HPDE6-E6E7 (cell line): ENCODE data around the gene PBRM1.
"Not testable (repeated sequence)": the region's sequence is repeated elsewhere in the genome, so short reads cannot be mapped to it uniquely, and the experiment has no call there.

ENCODE experiments used
- DNase-seq: peaks from one replicate; pipeline ENCODE4 v3.0.0; 2011; ENCODE audit warnings: missing footprints; ENCODE audit errors: extremely low spot score

Gene PBRM1

GRCh38 chr3:52685709-52686691 is at the start of gene PBRM1, which contains the start of gene GNL3:
Gene PBRM1 (minus strand): TSS chr3:52685913.
Gene GNL3 (plus strand): TSS chr3:52686032. CDS start chr3:52686093, 61 bp downstream.
- no peak for DNase-seq

- DNase-seq, result no peak
Observed at GRCh38 chr3:52733256-52733891, 47.7 kb upstream of the PBRM1 start.

DNA sequence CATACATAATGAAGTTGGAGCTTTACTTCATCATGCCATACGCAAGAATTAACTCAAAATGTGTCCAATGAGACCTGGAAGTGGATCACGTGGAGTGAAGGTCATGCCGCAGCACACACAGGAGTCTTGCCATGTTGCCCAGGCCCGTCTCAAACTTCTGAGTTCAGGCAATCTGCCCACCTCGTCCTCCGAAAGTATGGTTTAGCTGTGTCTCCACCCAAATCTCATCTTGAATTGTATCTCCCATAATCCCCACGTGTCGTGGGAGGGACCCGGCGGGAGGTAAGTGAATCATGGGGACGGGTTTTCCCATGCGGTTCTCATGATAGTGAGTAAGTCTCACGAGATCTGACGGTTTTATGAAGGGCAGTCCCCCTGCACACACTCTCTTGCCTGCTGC is 45.9 kb upstream of the PBRM1 start:
- DNase-seq, result no peak

- no peak for DNase-seq
Observed at GRCh38 chr3:52730681-52731080, 45.0 kb upstream of the PBRM1 start.

- DNase-seq, result not testable (repeated sequence)
Observed at GRCh38 chr3:52728753-52729152, 43.0 kb upstream of the PBRM1 start.

DNA sequence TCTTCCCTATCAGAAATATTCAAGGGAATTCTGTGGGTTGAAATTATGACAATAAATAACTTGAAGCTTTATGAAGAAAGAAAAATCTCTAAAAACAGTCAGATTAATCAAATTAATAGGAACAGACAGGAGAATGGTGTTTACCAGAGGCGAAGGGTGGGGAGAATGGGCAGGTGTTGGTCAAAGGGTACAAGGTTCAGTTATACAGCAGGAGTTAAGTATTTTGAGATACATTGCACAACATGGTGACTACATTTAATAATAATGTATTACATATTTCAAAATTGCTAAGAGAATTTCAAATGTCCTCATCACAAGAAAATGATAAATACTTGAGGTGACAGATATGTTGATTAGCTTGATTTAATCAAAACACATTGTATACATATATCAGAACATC is 38.8 kb upstream of the PBRM1 start:
- DNase-seq, result no peak

GRCh38 chr3:52723935-52724334 is 38.2 kb upstream of the PBRM1 start:
- DNase-seq, result no peak

DNA sequence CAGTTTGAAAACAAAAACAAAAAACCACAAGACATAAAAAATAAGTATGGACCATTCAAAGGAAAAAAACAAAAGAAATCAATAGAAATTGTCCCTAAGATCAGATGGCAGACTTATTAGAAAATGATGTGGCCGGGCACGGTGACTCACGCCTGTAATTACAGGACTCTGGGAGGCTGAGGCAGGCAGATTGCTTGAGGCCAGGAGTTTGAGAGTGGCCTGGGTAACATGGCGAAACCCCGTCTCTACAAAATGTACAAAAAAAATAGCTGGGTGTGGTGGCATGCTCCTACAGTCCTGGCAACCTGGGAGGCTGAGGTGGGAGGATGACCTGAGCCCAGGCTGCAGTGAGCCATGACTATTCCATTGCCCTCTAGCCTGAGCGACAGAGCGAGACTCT is 36.8 kb upstream of the PBRM1 start:
- DNase-seq, result no peak

GRCh38 chr3:52721730-52722008 is 36.0 kb upstream of the PBRM1 start:
- DNase-seq, result no peak

DNA sequence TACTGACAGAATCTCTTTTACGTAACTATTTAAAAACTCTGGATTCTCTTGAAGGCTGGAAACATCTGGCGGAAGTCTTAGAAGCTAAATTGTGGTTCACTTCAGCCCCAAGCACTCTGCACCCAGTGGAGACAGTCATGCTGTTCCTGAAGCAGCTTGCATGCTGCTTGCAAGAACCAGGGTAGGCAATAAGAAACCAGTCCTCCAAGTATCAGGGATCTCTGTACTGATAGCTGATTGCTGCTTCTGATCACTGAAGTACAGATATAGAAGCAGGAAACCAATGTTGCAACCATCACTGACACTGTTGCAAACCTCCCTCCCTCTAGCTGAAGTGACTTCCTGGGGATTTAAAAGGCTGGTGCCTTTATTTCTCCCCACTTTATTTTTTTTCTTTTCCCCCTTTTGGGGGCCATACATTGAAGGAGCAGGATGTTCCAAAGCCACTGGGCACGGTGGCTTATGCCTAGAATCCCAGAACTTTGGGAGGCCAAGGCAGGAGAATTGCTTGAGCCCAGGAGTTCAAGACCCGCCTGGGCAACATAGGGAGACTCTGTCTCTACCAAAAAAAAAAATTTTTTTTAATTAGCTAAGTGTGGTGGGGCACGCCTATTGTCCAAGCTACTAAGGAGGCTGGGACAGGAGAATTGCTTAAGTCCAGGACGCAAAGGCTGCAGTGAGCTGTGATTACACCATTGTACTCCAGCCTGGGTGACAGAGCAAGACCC is 35.5 kb upstream of the PBRM1 start:
- DNase-seq, result no peak

- DNase-seq, result no peak
Observed at GRCh38 chr3:52719618-52720017, 33.9 kb upstream of the PBRM1 start.

- DNase-seq, result no peak
Observed at GRCh38 chr3:52715714-52716305, 30.1 kb upstream of the PBRM1 start.

GRCh38 chr3:52714335-52715302 is 28.9 kb upstream of the PBRM1 start:
- DNase-seq, result no peak

GRCh38 chr3:52712291-52713212 is 26.8 kb upstream of the PBRM1 start:
- no peak for DNase-seq

DNA sequence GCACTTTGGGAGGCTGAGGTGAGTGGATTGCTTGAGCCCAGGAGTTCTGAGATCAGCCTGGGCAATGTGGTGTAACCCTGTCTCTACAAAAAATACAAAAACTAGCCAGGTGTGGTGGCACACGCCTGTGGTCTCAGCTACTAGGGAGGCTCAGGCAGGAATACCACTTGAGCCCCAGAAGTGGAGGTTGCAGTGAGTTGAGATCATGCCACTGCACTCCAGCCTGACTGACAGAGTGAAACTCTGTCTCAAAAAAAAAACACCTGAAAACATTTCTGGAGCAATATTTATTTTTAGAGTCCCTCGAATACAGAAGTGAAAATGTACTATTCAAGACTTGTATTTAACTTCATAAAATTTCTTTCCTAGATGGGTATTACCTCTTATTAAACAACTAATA is 24.8 kb upstream of the PBRM1 start:
- no peak for DNase-seq

DNA sequence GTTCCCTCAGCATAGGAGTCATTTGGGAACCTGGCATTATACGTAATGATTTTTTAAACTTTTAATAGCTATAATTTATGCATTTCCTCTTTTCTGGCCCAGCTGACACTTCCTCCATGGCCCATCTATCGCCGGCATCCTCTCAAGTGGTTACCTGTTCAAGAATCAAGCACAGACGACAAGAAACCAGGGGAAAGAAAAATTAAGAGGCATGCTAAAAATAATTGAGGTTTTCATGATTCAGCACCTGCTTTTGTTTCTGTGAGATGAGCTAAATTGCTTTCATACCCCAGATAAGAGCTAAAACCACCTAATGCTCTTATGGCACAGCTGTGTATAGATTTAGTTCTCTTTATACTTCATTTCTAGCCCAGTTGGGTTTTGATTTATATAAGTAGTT is 21.9 kb upstream of the PBRM1 start:
- DNase-seq, result no peak

DNA sequence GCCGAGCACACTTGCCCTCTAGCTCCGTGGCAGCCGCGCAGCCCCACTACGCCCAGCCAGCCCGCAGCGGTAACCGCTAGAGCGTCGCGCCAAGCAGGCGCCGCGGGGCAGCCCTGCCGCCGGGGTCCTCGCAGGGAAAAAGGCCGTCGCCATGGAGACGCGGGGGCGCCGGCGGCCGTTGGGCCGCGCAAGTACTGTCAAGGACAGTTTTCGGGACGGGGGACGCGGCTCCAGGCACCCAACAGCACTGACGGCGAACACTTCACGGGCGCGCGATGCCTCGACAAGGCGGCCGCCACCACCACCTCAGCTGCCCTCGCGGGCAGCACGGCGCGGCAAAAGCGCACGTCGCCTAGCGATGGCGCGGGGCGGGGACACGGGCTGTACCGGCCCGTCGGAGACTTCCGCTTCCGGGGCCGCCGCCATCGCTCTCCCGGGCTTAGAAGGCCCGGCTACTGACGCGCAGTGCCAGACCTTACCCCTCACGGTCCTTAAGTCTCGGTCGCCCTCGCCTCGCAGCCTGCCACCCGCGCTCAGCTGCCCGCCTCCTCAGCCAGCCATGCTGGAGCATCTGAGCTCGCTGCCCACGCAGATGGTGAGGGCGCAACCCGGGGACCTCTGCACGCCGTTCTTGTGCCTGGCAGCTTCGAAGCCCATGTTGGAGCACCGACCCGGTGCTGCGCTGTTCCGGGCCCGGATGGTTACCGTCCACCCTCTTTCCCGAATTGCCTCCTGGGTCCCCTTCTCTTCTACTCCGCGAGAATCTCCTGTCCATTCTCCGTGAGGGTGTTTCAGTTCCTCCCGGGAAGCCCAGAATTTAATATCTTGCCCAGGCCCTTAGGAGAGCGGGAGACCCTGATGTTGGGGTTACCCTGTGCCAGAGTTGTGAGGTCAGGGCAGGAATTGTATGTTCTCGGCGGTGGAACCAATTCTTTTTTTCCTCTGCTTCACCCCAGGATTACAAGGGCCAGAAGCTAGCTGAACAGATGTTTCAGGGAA is 20.3 kb upstream of the PBRM1 start, which contains the start of the genes GLT8D1 and SPCS1:
Gene GLT8D1 (minus strand): TSS at position 104 of the 999 bp plus-strand sequence. CDS start 5,331 bp downstream, outside the sequence.
Gene SPCS1 (plus strand): TSS at position 419 of the 999 bp plus-strand sequence. CDS start 141 bp downstream, at position 560.
- peak; percentile 37 for DNase-seq

DNA sequence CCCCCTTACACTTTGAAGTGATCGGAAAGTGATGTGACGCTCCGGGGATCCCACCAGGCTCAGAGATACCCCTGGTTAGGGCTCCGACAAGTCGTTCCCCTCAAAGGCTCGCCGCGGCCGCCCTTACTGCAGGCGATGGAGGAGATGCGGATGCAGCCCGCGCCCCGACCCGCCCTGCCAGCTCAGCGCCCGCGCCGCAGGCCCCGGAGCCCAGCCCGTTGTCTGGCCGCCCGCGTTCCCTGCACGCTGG is 19.6 kb upstream of the PBRM1 start:
- DNase-seq, result no peak
